Measurements from ENCODE around the gene FMNL2.

FMNL2 gene

GRCh38 chr2:152560873-152561595 lies 226.1 kb downstream of the FMNL2 start:
- DNase-seq, result no peak

GRCh38 chr2:152562198-152562884 lies 227.4 kb downstream of the FMNL2 start:
- no peak for DNase-seq

DNA sequence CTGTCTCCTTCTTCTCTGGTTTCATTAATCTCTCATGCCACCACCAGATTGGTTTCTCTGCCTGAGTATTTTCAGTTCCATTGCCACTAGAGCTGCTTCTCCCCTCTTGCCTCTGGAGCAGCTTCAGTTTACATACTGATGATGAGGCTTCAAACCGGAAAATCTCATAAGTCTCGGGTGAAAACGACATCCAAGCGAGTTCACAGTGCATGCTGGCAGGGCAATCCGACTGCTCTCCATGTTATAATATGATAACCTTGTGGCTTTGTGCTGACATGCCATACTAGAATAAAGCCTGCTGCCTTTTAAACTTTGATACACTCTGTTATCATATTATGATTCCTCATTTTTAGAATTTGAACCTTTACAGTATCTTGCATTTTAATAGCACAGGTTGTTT lies 228.8 kb downstream of the FMNL2 start:
- DNase-seq, result no peak

DNA sequence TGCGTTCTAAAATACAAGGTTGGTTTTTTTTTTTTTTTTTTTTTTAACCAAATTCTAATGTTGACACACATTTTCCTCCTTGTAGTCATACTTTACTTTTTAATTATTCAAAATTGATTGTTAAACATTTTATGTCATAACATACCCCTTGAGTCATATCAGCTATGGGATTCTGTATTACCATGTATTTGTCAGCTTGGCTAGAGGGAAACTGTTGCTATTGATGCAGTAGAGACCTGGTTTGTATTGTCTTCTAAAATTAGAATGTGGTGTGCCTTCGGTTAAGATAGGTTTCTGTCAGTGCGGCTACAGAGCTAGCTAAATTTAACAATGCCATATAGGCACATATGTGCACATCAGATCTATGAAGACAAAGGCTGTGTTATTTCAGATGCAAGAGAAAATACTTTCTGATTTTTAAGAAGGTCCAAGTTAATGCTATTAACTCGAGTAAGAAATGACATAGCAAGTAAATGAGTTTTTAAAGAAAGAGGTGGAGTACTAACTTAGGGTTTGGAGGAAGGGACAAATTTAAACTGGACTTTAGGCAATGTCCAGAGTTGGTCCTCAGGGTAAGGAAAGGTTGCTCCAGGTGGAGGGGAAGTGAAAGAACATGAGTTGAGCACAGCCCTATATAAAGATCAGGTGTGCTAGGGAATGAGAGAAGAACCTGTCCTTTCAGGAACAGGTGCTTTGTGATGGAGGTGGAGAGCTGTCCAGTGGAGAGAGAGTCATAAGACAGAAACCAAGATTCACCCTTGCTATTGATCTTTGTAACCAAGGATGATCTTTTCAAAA lies 230.0 kb downstream of the FMNL2 start:
- DNase-seq, result no peak

DNA sequence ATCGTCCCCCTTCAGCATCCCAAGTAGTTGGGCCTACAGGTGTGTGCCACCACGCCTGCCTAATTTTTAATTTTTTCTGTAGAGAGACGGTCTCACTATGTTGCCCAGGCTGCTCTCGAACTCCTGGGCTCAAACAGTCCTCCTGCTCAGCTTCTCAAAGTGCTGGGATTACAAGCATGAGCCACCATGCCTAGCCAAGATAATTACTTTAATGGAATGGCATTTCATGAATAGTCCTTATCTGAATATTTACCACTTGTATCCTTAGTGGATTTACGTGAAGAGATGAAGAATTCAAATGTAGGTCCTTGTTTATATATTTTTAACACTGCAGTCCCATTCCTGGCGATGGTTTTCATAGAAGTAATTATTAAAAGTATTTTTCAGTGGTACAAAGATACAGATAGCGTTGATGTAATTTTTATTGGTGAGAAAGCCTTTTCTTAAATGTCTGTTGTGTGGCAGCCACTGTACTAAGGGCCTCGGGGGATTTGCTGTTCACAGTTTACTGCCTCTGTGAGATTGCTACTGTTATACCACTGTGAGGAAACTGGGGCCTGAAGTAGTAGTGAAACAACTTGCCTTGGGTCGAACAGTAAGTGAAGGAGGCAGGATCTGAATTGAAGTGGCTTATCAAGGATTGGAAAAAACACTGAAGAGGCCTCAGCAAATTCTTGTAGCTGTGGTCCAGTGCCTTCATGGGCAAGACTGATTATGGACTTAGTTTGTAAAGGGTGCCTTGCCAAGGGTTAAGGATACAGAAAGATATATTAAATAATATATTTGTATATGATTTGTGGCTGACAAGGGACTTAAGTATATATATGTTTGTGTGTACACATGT lies 231.1 kb downstream of the FMNL2 start:
- no peak for DNase-seq

DNA sequence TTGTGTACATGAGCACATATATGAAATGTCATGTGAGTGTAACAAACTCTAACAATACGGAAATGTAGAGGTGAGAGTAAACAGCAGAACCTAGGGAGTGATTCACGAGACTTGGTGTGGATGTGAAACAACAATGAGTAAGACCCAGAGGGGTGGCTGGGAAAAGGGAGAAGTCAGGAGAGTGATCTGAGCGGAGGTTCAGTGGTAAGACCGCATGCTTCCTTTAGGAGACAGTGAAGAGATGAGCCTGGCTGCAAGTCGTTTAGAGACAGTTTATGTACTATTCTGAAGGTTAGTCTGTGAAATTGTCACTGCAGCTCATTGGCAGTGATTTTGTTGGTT lies 231.7 kb downstream of the FMNL2 start:
- DNase-seq, result no peak

DNA sequence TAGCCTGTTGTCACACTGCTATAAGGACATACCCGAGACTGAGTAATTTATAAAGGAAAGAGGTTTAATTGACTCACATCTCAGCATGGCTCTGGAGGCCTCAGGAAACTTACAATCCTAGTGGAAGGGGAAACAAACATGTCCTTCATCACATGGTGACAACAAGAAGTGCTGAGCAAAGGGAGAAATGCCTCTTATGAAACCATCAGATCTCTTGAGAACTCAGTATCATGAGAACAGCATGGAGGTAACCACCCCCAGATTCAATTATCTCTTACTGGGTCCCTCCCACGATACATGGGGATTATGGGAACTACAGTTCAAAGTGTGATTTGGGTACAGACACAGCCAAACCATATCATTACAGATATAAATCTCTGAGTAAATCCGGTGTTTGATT lies 233.6 kb downstream of the FMNL2 start:
- no peak for DNase-seq

GRCh38 chr2:152569186-152569585 lies 234.2 kb downstream of the FMNL2 start:
- no peak for DNase-seq

DNA sequence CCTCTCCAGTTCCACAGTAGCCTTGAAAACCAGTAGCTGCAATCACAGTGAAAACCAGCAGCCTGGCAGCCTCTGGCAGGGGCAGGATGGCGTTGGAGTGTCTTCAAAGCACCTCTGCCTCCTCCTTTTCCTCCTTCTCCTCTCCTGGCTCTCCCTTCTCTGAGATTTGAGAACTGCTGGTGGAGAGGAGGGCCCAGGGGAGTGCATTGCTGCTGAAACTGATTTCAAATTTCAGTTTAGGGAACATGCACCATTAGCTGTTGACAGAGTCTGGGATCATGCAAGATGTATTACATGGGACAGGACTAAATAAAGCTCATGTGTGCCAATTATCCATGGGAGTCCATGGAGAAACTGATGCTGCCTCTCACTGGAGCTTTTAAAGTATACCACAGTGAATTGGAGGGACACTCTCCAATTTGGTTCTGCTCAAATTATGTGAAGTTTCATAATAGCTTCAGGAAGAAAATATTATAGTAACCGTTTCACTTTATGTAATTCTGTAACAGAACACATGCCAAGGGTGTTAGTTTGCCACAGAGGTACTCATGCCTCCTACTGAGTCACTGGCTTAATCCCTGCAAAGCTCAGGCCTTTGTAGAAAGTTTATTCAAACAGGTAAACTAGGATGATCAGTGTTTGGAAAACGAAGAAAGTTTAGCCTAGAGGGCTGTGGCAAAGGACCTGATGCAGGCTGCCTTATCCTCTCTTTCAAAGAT lies 236.2 kb downstream of the FMNL2 start:
- no peak for DNase-seq

DNA sequence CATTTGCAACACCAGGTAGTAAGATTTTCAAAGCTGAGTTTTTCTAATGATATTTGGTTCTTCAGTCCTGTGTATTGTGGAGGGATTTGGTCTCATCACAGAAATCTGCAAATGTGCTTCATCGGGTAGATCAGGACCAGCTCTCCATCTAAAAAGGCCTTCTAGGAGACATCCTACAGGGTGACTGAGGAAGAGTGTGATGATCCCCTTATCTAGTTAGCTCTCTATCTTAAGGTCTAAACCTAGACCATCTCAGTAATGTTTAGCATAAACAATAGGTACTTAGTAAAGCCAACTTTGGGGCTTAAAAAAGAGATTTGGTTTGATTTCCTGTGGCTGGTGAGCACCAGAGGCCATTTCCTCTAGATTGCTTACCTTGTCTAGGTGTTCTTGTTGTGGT lies 237.1 kb downstream of the FMNL2 start:
- no peak for DNase-seq

- DNase-seq, result no peak
Measured at GRCh38 chr2:152573168-152573567, 238.2 kb downstream of the FMNL2 start.

- DNase-seq, result no peak
Measured at GRCh38 chr2:152577579-152577978, 242.6 kb downstream of the FMNL2 start.

GRCh38 chr2:152578573-152578972 lies 243.6 kb downstream of the FMNL2 start:
- no peak for DNase-seq

DNA sequence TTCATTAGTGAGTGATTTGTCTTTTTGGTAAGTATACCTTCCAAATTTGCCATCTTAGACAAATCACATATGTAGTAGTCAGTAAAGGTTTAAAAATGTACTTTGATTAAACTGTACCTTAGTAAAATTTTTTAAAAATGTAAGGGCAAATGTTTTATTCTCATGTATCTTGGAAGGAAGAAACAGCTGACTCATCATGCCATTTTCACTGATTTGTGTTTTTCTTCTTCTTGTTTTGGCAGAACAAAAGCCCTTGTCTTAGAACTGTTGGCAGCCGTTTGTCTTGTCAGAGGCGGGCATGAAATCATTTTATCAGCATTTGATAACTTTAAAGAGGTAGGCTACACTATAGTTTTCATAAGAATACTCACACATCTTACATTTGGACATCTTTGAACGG lies 245.7 kb downstream of the FMNL2 start:
- no peak for DNase-seq

GRCh38 chr2:152581360-152581759 lies 246.4 kb downstream of the FMNL2 start:
- no peak for DNase-seq

DNA sequence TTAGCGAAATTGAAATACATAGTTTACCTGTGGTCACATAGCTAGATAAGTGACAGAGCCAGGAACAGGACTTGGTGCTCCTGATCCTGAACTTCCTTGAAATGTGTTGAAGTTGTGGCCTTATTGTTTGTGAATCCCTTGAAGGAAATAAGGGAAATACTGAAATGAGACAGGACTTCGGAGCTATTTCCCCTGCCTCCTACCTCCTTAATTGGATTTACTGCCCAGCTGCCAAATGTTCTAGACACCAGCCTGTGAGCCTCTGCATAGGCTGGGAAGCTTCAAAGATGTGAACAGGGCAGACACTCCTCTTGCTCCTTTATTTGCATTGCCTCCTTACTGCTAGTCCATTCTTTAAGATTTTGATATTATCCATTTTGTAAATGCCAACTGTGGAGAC lies 247.1 kb downstream of the FMNL2 start:
- DNase-seq, result no peak

- no peak for DNase-seq
Measured at GRCh38 chr2:152583512-152584229, 248.7 kb downstream of the FMNL2 start.

GRCh38 chr2:152584301-152584700 lies 249.3 kb downstream of the FMNL2 start:
- DNase-seq, result no peak

DNA sequence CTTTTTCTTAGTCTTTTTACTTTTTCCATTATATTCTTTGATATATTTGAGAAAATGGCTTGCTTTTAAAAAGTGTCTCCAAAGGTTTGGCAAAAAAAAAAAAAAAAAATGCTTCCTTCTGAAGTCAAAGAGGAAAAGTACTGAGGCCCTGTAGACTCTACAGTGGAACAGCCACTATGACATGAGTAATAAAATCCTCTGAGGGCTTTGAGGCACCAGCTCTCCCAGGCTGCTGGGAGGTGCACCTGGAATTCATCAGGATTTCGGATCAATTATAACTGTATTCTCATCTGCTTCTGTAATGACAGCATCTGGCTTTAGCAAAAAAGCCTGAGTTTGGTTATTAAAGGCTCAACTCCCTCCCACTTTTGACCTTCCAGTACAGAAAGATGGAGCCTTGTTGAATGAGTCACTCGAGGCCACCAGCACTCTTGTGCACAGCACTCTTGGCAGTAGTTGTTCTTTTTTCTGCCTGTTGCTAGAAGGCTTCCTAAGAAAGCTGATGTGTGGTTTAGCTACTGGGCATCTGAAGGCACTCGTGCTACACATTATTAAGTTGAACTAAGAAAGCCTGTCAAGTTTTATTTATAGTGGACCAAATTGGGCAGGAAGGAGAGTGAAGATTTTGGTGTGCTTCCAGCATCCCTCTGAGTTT lies 251.0 kb downstream of the FMNL2 start:
- no peak for DNase-seq

DNA sequence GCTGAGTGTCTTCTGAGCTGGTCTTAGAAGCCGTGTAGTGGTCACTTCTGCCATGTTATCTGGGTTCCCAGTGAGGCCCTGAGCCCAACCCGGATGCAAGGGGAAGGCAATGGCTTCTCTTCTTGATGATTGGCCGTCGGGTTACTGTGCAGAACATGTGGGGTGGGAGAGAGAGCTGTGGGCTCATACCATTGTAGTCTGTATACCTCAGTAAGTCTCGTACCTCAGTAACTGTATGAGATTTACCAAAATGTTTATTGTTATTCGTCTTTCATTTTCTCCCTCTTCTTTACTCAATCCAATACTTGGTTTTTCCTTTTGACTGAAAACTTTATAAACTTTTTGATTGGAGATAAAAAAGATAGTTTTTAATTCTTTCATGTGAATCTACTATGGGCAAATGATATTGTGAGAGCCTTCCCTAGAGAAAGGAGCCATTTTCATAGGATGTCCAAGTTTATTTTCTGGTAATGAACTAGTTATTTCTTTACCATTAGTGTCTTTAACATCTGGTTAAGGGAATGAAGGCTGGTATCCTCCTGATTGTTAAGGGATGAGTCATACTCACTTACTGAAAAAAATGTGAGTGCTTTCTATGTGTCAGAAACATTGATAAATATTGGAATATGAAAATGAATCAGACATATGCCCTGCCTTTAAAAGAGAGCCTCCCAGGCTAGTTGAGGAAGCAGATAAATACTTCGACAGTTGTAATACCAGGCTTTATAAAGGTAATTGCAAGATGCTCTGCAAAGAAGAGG lies 252.4 kb downstream of the FMNL2 start:
- no peak for DNase-seq

Measured in NCI-H2171 (cell line).